Gastrocnemius medialis (tissue), 4 donors: Measurements from ENCODE around the gene SNF8.

Experiments used
- CTCF ChIP-seq, 5 experiments: fragments of 450-650 bp in 3 of 5; fragments of 200-600 bp in 2 of 5; sonication (generic) in 2 of 5; IDR thresholded peaks in 4 of 5; conservative IDR thresholded peaks in 1 of 5; 1 replicate in 4 of 5; 2 replicates in 1 of 5; pipeline ENCODE4 v1.5.1; 2016 to 2019; ENCODE audit warnings: antibody characterized with exemption in 5 of 5, mild to moderate bottlenecking in 3 of 5, moderate library complexity in 3 of 5
- POLR2A ChIP-seq, 2 donors: fragments of 450-650 bp; IDR thresholded peaks; one replicate each; pipeline ENCODE4 v1.6.1; 2017; ENCODE audit warnings: antibody characterized with exemption in 2 of 2, mild to moderate bottlenecking in 2 of 2, moderate library complexity in 2 of 2

- TF ChIP-seq CTCF (IDR thresholded peaks at IDR 0.05 in 4 of 5, conservative IDR thresholded peaks at IDR 0.05 in 1 of 5) (no peak), POLR2A (IDR thresholded peaks at IDR 0.05) (no peak)
Measured at GRCh38 chr17:48890086-48890485, 54.6 kb downstream of the SNF8 start.
